ENCODE measurements around the gene DAND5. TPM values are rescaled to one million over a fixed set of nuclear protein-coding genes. Genes with fewer than 3 reads are reported as not detected.
A peak's percentile ranks its signal among the peaks of the same experiment; 100 is the strongest.

DAND5 gene
- polyA plus RNA-seq, 1 of the 3 experiments (the other 2 are of a cell fraction), result 1.0 TPM

GRCh38 chr19:13022859-13023636, 53.7 kb downstream of the DAND5 start (continued):
- TF ChIP-seq IRF3 (IDR thresholded peaks at IDR 0.05; ENCODE audit: low read depth, low read length) (no peak), RXRA (IDR thresholded peaks at IDR 0.05; ENCODE audit: borderline replicate concordance, low read depth) (no peak), CTCF (IDR thresholded peaks at IDR 0.05) (peak; percentile 19; the same call in 1 of the 2 replicates), MXI1 (IDR thresholded peaks at IDR 0.05; ENCODE audit: low read depth, low read length) (peak; percentile 58), RCOR1 (IDR thresholded peaks at IDR 0.05; ENCODE audit: low read length) (0 out of 2 replicates have a peak, but pooled peaks have one; percentile 26), YY1 (IDR thresholded peaks at IDR 0.05; ENCODE audit: low read depth) (no peak), ZBTB33 (IDR thresholded peaks at IDR 0.05; ENCODE audit: borderline replicate concordance, low read depth) (no peak), SMC3 (IDR thresholded peaks at IDR 0.05; ENCODE audit: low read depth, low read length) (no peak), PBX3 (IDR thresholded peaks at IDR 0.05) (no peak), EP300 (IDR thresholded peaks at IDR 0.05; ENCODE audit: borderline replicate concordance in 1 of 2, low read depth in 1 of 2, low read length in 1 of 2) (peak in 1 of 2 experiments; percentile 22; a peak in 2 of 4 replicates), FOXJ3 (CRISPR knock-in tag; IDR thresholded peaks at IDR 0.05) (no peak), GATA2 (CRISPR knock-in tag; IDR thresholded peaks at IDR 0.05) (no peak), MEF2A (IDR thresholded peaks at IDR 0.05; ENCODE audit: borderline replicate concordance, low read depth) (no peak), ELF1 (IDR thresholded peaks at IDR 0.05) (no peak), RFX5 (IDR thresholded peaks at IDR 0.05; ENCODE audit: low read length) (no peak), FOXM1 (IDR thresholded peaks at IDR 0.05; ENCODE audit: low read depth) (no peak), SIN3A (IDR thresholded peaks at IDR 0.05; ENCODE audit: borderline replicate concordance, low read depth, low read length) (peak; percentile 54; the same call in 1 of the 2 replicates), JUND (IDR thresholded peaks at IDR 0.05) (no peak), GABPA (IDR thresholded peaks at IDR 0.05; ENCODE audit: low read depth) (no peak), MAX (IDR thresholded peaks at IDR 0.05; ENCODE audit: low read depth) (peak; percentile 99), TAF1 (IDR thresholded peaks at IDR 0.05; ENCODE audit: borderline replicate concordance, low read depth, low read length) (peak; percentile 4; the same call in 1 of the 2 replicates)

Data from SK-N-SH (cell line).